ENCODE measurements around the gene FANCD2. TPM values are rescaled to one million over a fixed set of nuclear protein-coding genes. Genes with fewer than 3 reads are reported as not detected.
A peak's percentile ranks its signal among the peaks of the same experiment; 100 is the strongest.

The FANCD2 gene
- total and polyA plus RNA-seq, 2 donors, result 6.6 to 25.5 TPM

DNA sequence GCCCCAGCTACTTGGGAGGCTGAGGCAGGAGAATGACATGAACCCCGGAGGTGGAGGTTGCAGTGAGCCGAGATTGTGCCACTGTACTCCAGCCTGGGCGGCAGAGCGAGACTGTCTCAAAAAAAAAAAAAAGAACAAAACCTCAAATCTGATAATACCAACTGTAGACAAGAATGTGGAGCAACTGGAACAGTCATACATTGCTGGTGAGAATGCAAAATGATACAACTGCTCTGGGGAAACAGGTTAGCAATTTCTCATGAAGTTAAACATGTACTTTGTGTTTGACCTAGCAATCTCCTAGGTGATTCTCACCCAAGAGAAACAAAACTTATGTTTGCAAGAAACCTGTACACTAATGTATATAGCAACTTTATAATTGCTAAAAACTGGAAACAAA lies 110.9 kb downstream of the FANCD2 start:
- peaks cover 3 to 10% of the 10 kb centered on the region in 2 donors for H3K4me1 ChIP-seq (ENCODE audit: control insufficient read depth in 2 of 2, insufficient read depth in 2 of 2, low read length in 2 of 2)
- no peak for DNase-seq (ENCODE audit: low read depth in 6 of 9, low spot score in 9 of 9)
- peaks cover 0 to 12% of the 10 kb centered on the region in 2 donors for H3K9me3 ChIP-seq (ENCODE audit: control insufficient read depth in 2 of 2, insufficient read depth in 1 of 2, low read length in 1 of 2)
- no peaks in the 10 kb centered on the region for H3K36me3 ChIP-seq (ENCODE audit: control insufficient read depth in 2 of 2, insufficient read depth in 2 of 2, low read length in 1 of 2)
- no peaks in the 10 kb centered on the region for H3K27me3 ChIP-seq (ENCODE audit: control insufficient read depth in 2 of 2, insufficient read depth in 1 of 2, low read length in 1 of 2)
- H3K4me3 ChIP-seq (ENCODE audit: low read length in 2 of 2), result no peak overlapping the region
- WGBS, result 94% methylated on average over 4 of the region's 4 CpGs
- no peak overlapping the region for H3K27ac ChIP-seq (ENCODE audit: low read depth in 1 of 2, low read length in 1 of 2)

DNA sequence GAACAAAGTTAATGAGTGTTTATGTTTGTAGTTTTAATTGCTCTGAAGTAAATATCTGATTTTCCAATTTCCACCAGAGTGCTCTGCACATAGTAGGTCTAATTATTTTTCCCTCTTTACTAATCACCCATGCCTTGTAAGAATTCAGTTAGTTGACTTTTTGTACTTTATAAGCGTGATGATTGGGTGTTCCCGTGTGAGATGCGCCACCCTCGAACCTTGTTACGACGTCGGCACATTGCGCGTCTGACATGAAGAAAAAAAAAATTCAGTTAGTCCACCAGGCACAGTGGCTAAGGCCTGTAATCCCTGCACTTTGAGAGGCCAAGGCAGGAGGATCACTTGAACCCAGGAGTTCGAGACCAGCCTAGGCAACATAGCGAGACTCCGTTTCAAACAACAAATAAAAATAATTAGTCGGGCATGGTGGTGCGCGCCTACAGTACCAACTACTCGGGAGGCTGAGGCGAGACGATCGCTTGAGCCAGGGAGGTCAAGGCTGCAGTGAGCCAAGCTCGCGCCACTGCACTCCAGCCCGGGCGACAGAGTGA lies 114.8 kb downstream of the FANCD2 start:
- Histone ChIP-seq H3K36me3 (ENCODE audit: control insufficient read depth in 2 of 2, insufficient read depth in 2 of 2, low read length in 1 of 2) (peaks cover 3 to 9% of the 10 kb centered on the region in 2 donors), H3K27ac (ENCODE audit: low read depth in 1 of 2, low read length in 1 of 2) (peak overlapping the region; percentile 66 to 95), H3K9me3 (ENCODE audit: control insufficient read depth in 2 of 2, insufficient read depth in 1 of 2, low read length in 1 of 2) (peaks cover 0 to 8% of the 10 kb centered on the region in 2 donors), H3K4me1 (ENCODE audit: control insufficient read depth in 2 of 2, insufficient read depth in 2 of 2, low read length in 2 of 2) (peaks cover 19 to 25% of the 10 kb centered on the region in 2 donors), H3K27me3 (ENCODE audit: control insufficient read depth in 2 of 2, insufficient read depth in 1 of 2, low read length in 1 of 2) (no peaks in the 10 kb centered on the region), H3K4me3 (ENCODE audit: low read length in 2 of 2) (peak overlapping the region; percentile 69 to 95)
- DNase-seq (ENCODE audit: low read depth in 6 of 9, low spot score in 9 of 9), result no peak
- 91% methylated on average over 23 of the region's 23 CpGs for WGBS

DNA sequence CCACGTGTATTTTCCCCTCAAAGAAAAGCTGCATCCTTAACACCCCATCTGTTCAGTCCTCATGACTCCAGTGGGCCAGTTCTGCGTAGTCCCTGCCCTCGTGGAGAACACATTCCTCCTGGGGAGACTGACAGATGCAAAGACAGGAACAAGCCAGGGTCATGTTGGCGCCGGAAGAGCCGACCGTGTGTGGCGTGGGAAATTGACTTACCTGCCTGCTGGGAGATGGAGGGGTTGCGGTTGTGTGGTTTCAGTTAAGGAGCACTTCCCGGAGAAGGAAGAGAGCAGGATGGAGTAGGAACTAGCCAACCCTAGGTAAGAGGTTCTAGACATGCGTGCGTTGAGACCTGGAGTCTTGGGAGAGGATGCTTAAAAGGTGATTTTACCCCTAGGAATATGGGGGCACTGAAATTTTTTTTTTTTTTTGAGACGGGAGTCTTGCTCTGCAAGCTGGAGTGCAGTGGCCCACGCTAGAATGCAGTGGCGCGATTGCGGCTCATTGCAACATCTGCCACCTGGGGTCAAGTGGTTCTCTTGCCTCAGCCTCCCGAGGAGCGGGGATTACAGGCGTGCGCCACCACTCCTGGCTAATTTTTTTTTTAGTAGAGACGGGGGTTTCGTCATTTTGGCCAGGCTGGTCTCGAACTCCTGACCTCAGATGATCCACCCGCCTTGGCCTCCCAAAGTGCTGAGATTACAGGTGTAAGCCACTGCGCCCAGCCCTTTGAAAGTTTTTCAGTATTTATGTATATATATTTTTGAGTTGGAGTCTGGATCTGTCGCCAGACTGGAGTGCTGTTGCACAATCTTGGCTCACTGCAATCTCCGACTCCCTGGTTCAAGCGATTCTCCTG lies 116.7 kb downstream of the FANCD2 start:
- Histone ChIP-seq H3K27me3 (ENCODE audit: control insufficient read depth in 2 of 2, insufficient read depth in 1 of 2, low read length in 1 of 2) (no peaks in the 10 kb centered on the region), H3K4me3 (ENCODE audit: low read length in 2 of 2) (peak overlapping the region; percentile 69 to 95), H3K27ac (ENCODE audit: low read depth in 1 of 2, low read length in 1 of 2) (peak overlapping the region in 1 of 2 donors; percentile 15), H3K36me3 (ENCODE audit: control insufficient read depth in 2 of 2, insufficient read depth in 2 of 2, low read length in 1 of 2) (peaks cover 10 to 20% of the 10 kb centered on the region in 2 donors), H3K4me1 (ENCODE audit: control insufficient read depth in 2 of 2, insufficient read depth in 2 of 2, low read length in 2 of 2) (peaks cover 19 to 25% of the 10 kb centered on the region in 2 donors), H3K9me3 (ENCODE audit: control insufficient read depth in 2 of 2, insufficient read depth in 1 of 2, low read length in 1 of 2) (peaks cover 0 to 2% of the 10 kb centered on the region in 2 donors)
- DNase-seq (ENCODE audit: low read depth in 6 of 9, low spot score in 9 of 9), result peak in 1 of 9 donors; percentile 31
- 76% methylated on average over 29 of the region's 29 CpGs for WGBS

DNA sequence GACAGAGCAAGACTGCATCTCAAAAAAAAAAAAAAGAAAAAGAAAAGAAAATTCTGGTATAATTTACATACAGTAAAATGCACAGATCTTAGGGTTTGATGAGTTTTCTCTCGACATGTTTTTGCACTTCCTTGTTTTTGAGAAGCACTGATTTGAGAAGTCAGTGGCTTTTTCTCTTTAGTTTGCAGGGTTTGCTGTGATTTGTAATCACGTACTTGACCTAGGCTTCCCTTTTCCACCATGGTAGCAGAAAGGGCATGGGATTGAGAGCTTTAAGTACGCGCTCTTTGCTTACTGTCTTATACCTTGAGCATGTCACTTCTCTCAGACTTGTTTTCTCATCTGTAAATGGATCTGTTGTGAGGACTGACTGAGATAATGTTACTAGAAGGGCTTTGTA lies 119.4 kb downstream of the FANCD2 start:
- Histone ChIP-seq H3K9me3 (ENCODE audit: control insufficient read depth in 2 of 2, insufficient read depth in 1 of 2, low read length in 1 of 2) (peaks cover 0 to 2% of the 10 kb centered on the region in 2 donors), H3K27ac (ENCODE audit: low read depth in 1 of 2, low read length in 1 of 2) (peak overlapping the region in 1 of 2 donors; percentile 26), H3K4me1 (ENCODE audit: control insufficient read depth in 2 of 2, insufficient read depth in 2 of 2, low read length in 2 of 2) (peaks cover 19 to 25% of the 10 kb centered on the region in 2 donors), H3K27me3 (ENCODE audit: control insufficient read depth in 2 of 2, insufficient read depth in 1 of 2, low read length in 1 of 2) (no peaks in the 10 kb centered on the region), H3K4me3 (ENCODE audit: low read length in 2 of 2) (no peak overlapping the region), H3K36me3 (ENCODE audit: control insufficient read depth in 2 of 2, insufficient read depth in 2 of 2, low read length in 1 of 2) (peaks cover 27 to 42% of the 10 kb centered on the region in 2 donors)
- WGBS, result 72% methylated on average over 4 of the region's 4 CpGs
- no peak for DNase-seq (ENCODE audit: low read depth in 6 of 9, low spot score in 9 of 9)

DNA sequence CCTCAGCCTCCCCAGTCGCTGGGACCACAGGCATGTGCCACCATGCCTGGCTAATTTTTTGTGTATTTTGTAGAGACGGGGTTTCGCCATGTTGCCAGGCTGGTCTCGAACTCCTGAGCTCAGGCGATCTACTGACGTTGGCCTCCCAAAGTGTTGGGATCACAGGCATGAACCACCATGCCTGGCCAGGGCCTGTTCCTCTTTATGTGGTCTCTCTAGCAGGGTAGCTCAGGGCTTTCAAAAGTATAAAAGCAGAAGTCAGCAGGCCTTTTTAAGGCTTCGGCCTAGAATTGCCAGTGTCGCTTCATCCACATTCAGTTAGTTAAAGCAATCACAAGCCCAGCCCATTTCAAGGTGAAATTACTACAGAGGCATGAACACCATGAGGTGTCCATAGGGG lies 123.0 kb downstream of the FANCD2 start:
- no peak overlapping the region for H3K4me3 ChIP-seq (ENCODE audit: low read length in 2 of 2)
- no peaks in the 10 kb centered on the region for H3K27me3 ChIP-seq (ENCODE audit: control insufficient read depth in 2 of 2, insufficient read depth in 1 of 2, low read length in 1 of 2)
- DNase-seq (ENCODE audit: low read depth in 6 of 9, low spot score in 9 of 9), result no peak
- WGBS, result 97% methylated on average over 8 of the region's 8 CpGs
- peaks cover 0 to 5% of the 10 kb centered on the region in 2 donors for H3K4me1 ChIP-seq (ENCODE audit: control insufficient read depth in 2 of 2, insufficient read depth in 2 of 2, low read length in 2 of 2)
- peaks cover 38 to 58% of the 10 kb centered on the region in 2 donors for H3K36me3 ChIP-seq (ENCODE audit: control insufficient read depth in 2 of 2, insufficient read depth in 2 of 2, low read length in 1 of 2)
- H3K27ac ChIP-seq (ENCODE audit: low read depth in 1 of 2, low read length in 1 of 2), result peak overlapping the region in 1 of 2 donors; percentile 18
- no peaks in the 10 kb centered on the region for H3K9me3 ChIP-seq (ENCODE audit: control insufficient read depth in 2 of 2, insufficient read depth in 1 of 2, low read length in 1 of 2)

DNA sequence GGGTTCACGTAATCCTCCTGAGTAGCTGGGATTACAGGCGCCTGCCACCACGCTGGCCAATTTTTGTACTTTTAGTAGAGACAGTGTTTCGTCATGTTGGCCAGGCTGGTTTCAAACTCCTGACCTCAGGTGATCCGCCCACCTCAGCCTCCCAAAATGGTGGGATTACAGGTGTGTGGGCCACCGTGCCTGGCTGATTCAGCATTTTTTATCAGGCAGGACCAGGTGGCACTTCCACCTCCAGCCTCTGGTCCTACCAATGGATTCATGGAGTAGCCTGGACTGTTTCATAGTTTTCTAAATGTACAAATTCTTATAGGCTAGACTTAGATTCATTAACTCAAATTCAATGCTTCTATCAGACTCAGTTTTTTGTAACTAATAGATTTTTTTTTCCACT lies 124.8 kb downstream of the FANCD2 start:
- DNase-seq (ENCODE audit: low read depth in 6 of 9, low spot score in 9 of 9), result no peak
- H3K36me3 ChIP-seq (ENCODE audit: control insufficient read depth in 2 of 2, insufficient read depth in 2 of 2, low read length in 1 of 2), result peaks cover 38 to 68% of the 10 kb centered on the region in 2 donors

More for the DNA sequence above, 124.8 kb downstream of the FANCD2 start:
- H3K4me3 ChIP-seq (ENCODE audit: low read length in 2 of 2), result no peak overlapping the region
- H3K9me3 ChIP-seq (ENCODE audit: control insufficient read depth in 2 of 2, insufficient read depth in 1 of 2, low read length in 1 of 2), result no peaks in the 10 kb centered on the region
- no peaks in the 10 kb centered on the region for H3K4me1 ChIP-seq (ENCODE audit: control insufficient read depth in 2 of 2, insufficient read depth in 2 of 2, low read length in 2 of 2)
- no peak overlapping the region for H3K27ac ChIP-seq (ENCODE audit: low read depth in 1 of 2, low read length in 1 of 2)
- no peaks in the 10 kb centered on the region for H3K27me3 ChIP-seq (ENCODE audit: control insufficient read depth in 2 of 2, insufficient read depth in 1 of 2, low read length in 1 of 2)
- WGBS, result 88% methylated on average over 6 of the region's 6 CpGs

Other genes with a start within 250 kb of the FANCD2 start
- gene TADA3, start 234.0 kb upstream of the FANCD2 start, total RNA-seq, result 43.6 TPM
- gene TADA3, start 234.0 kb upstream of the FANCD2 start, polyA plus RNA-seq, result 47.6 TPM
- 187 TPM for gene ARPC4, start 233.4 kb upstream of the FANCD2 start, total RNA-seq
- 106 TPM for gene ARPC4, start 233.4 kb upstream of the FANCD2 start, polyA plus RNA-seq
- 10.4 TPM for gene TTLL3, start 216.2 kb upstream of the FANCD2 start, total RNA-seq
- gene TTLL3, start 216.2 kb upstream of the FANCD2 start, polyA plus RNA-seq, result 84.0 TPM
- gene RPUSD3, start 182.4 kb upstream of the FANCD2 start, total RNA-seq, result 25.0 TPM
- 25.5 TPM for gene RPUSD3, start 182.4 kb upstream of the FANCD2 start, polyA plus RNA-seq
- 0.14 TPM for gene CIDEC, start 146.2 kb upstream of the FANCD2 start, total RNA-seq
- gene CIDEC, start 146.2 kb upstream of the FANCD2 start, polyA plus RNA-seq, result 0.91 TPM
- 24.2 TPM for gene JAGN1, start 135.8 kb upstream of the FANCD2 start, total RNA-seq
- gene JAGN1, start 135.8 kb upstream of the FANCD2 start, polyA plus RNA-seq, result 37.5 TPM
- 5.9 TPM for gene IL17RE, start 123.6 kb upstream of the FANCD2 start, total RNA-seq
- gene IL17RE, start 123.6 kb upstream of the FANCD2 start, polyA plus RNA-seq, result 3.6 TPM
- gene IL17RC, start 109.3 kb upstream of the FANCD2 start, total RNA-seq, result 5.7 TPM
- gene IL17RC, start 109.3 kb upstream of the FANCD2 start, polyA plus RNA-seq, result 17.5 TPM
- gene CRELD1, start 92.6 kb upstream of the FANCD2 start, total RNA-seq, result 19.9 TPM
- gene CRELD1, start 92.6 kb upstream of the FANCD2 start, polyA plus RNA-seq, result 36.4 TPM
- gene PRRT3, start 74.0 kb upstream of the FANCD2 start, total RNA-seq, result 1.4 TPM
- gene PRRT3, start 74.0 kb upstream of the FANCD2 start, polyA plus RNA-seq, result 1.6 TPM
- gene EMC3, start 39.6 kb upstream of the FANCD2 start, total RNA-seq, result 39.3 TPM
- 35.2 TPM for gene EMC3, start 39.6 kb upstream of the FANCD2 start, polyA plus RNA-seq
- gene FANCD2OS, start 81.8 kb downstream of the FANCD2 start, total RNA-seq, result not detected
- 0.18 TPM for gene FANCD2OS, start 81.8 kb downstream of the FANCD2 start, polyA plus RNA-seq
- gene BRK1, start 89.2 kb downstream of the FANCD2 start, total RNA-seq, result 124 TPM
- gene BRK1, start 89.2 kb downstream of the FANCD2 start, polyA plus RNA-seq, result 222 TPM
- gene VHL, start 115.3 kb downstream of the FANCD2 start, total RNA-seq, result 40.8 TPM
- 78.0 TPM for gene VHL, start 115.3 kb downstream of the FANCD2 start, polyA plus RNA-seq
- 3.9 TPM for gene IRAK2, start 138.5 kb downstream of the FANCD2 start, total RNA-seq
- gene IRAK2, start 138.5 kb downstream of the FANCD2 start, polyA plus RNA-seq, result 3.3 TPM
- gene TATDN2, start 222.0 kb downstream of the FANCD2 start, total RNA-seq, result 19.2 TPM
- gene TATDN2, start 222.0 kb downstream of the FANCD2 start, polyA plus RNA-seq, result 24.4 TPM